Measurements from ENCODE around the gene CDON. TPM values are rescaled to one million over a fixed set of nuclear protein-coding genes. Genes with fewer than 3 reads are reported as not detected.
"Not testable (repeated sequence)": the region's sequence is repeated elsewhere in the genome, so short reads cannot be mapped to it uniquely, and the experiment has no call there.

CDON gene
- total RNA-seq, 1 donor from 2014 or later = 29.4 TPM

DNA sequence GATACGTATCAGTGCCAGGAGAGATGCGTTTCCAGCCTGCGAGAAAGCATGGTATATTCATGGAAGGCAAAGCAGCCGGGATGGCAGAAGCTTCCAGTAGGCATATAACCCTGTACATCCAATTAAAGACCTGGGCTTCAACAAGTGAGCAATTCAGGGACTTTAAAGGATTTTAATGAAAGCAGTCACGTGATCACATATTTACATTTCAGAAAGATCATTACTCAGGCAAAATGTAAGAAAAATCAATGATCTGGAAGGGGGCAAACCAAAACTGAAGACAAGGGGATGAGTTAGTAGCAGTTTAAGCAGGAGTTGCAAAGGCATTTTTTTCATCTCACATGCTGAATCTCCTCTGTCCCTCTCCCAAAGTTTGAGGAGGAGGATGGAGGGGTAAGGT is 7.8 kb downstream of the CDON start:
- intact Hi-C loops (cut with DNase I) = no loop called here
- DNase-seq (ENCODE audit: low spot score) = no peak

DNA sequence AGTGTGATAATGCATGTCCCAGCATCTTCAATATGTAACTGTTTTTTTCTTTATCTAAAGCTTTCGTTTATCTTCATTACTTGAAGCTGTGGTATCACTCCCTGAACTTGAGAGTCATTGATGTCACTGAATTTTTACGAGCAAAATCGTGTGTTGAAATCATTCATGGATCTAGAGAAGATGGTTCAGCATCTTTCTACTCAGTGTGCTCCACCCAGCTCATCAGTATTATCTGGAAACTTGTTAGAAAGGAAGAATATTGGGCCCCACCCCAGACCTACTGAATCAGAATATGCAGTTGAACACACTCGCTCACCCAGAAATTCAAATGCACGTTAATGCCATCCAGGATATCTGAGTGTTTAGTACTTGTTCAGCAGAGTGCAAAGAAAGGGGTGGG is 8.3 kb downstream of the CDON start:
- intact Hi-C loops (cut with DNase I) = no loop called here
- DNase-seq (ENCODE audit: low spot score) = no peak
- ATAC-seq = no peak

More for the DNA sequence above, 7.8 kb downstream of the CDON start:
- no peak for ATAC-seq

DNA sequence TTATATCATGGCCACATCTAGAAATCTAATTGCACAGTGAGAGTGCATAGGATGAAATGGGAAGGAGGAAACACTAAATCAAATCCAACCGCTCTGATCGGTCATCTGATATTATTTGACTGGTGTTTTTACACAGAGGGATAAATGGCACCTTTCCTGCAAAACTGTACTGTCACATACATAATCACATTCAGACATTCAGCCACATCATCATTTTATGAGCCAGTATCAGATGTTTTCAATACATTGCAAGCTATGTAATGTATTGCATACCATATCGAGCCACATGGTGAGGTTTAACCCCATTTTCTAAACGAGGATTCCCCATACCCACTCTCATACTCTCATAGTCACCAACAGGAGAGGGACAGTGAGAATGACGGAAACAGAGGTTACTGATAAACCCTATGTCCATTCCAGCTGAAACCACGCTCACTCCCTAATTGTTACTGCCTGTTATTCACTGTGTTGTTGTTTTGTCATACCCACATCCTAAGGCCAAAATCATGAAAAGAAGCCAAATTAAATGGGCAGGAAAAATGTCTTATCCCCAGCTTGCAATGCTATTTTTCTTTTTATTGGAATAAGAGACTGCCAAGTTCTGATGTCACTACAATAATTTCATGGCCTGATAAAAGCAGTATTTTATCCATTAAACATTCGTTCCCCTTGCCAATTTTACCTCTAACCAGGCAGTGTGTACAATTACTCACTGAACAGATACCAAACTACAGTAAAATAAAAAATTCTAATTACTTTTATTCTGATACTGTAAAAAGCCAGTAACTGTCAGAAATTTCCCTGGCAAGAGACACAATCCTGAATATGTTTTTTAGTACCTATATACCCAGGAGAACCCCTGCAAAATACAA is 9.0 kb downstream of the CDON start:
- ATAC-seq (no peak), DNase-seq (ENCODE audit: low spot score) (no peak)
- intact Hi-C loops (cut with DNase I) = no loop called here

DNA sequence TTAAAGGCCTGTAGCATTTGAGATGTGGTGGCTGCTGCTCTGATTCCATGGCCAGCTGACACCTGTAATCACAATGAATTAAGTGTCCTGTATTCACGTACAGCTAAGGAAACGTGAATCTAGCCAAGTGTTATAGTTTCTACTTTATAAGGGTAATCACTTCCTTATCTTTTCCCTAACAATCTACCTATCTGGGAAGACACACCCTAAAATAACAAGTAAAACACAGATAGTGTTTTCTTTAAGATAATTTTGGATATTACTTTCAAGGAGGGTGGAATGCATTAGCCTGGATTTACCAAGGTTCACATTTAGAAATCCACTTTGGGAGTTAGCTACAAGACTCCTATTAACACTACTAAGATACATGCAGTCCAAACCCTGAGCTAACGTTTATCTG is 11.5 kb downstream of the CDON start:
- intact Hi-C loops (cut with DNase I) = no loop called here
- no peak for ATAC-seq
- no peak for DNase-seq (ENCODE audit: low spot score)

DNA sequence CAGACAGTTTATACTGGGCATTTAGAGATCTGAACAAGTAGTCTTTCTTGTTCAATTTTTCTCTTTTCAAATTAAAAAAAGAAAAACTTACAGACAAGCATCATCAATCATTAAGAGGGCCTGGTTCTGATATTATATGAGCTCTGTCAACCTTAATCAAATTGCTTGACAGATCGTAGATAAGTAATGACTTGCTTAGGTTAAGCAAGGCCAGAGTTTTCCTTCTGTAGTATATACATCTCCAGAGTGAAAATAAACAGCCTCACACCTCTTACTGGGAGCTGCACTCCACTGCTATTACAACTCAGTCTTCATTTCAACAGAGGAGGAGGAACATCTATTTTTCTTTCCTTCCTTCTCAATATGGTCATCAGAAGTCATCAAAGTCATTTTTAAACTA is 13.5 kb downstream of the CDON start:
- intact Hi-C loops (cut with DNase I) = no loop called here
- DNase-seq (ENCODE audit: low spot score) (no peak), ATAC-seq (no peak)

DNA sequence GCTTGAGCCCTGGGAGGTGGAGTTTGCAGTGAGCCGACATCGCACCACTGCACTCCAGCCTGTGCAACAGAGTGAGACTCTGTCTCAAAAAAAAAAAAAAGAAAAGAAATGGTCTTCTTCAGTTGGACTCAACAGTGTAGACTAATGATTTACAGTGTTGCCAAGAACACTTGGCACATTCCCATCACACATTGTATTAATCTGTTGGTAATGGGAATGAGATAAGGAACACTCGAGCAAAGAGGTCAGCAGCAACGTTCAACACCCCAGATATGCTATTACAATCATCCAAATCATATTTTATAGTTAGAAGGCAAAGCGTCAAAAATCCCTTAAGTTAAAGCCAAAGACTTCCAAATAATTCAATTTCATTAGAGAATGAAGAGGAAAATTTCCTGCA is 14.5 kb downstream of the CDON start:
- intact Hi-C loops (cut with DNase I) = no loop called here
- no peak for DNase-seq (ENCODE audit: low spot score)
- peak; percentile 49 for ATAC-seq

DNA sequence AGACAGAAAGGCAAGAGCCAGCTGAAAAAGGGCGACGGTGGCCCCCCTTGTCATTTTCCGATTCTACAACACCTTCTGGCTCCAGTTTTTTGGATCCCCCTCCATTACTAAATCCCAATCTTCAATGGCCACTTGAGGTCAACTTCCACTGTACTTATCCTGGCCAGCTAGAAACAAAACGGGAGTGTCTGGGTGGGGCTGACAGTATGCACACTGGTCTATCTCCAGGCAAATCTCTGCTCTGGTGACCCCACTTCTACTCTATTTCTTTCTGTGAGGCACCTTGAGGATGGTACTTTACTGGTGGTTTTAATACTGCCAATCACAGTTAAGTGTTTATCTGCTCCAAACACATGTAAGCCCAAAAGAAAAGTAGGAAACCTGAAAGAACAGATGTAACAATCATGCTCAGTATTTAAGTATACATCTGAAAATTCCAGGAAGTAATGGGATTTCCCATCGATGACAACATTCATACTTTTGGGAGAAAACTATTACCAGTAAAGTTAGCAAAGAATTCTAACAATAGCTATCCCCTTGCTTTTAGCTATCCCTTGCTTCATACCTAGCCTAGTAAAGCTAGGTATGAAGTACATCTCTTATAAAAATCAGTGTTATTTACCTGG is 16.0 kb downstream of the CDON start:
- intact Hi-C loops (cut with DNase I) = no loop called here
- no peak for ATAC-seq
- DNase-seq (ENCODE audit: low spot score) = no peak

DNA sequence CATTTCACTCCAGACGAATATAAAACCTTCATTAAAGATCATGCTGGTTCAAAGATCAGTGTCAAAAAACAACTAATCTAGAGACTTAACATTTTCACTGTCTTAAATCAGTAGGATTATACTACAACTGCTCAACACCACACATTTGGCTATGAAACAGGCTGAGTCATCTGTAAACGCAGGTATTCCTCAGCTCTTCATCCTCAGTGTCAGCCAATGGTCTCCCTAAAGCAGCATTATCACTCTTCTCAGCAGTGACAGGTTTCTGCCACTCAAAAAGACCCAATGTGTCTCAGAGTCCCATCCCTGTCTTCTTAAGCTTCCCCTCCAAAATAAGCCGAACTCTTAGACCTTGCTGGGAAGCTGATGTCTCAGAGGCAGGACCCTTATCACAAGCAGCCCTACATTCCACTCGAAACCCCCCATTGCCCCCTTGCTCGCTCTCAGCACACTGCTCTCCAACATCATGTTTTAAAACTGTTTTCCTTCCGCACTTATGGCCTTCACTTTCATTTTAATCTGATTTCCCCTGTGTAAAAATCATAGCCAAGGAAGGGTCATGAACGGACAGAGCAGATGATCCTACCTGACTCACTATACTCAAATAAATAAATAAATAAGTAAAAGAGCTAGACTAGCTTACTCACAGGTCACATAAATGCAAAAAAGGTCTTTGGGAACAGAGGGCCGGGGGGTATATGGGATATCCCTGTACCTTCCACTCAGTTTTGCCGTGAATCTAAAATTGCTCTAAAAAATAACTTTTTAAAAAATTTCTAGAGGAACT is 23.0 kb downstream of the CDON start:
- ATAC-seq (peak; percentile 42), DNase-seq (ENCODE audit: low spot score) (no peak)
- intact Hi-C loops (cut with DNase I) = no loop called here

DNA sequence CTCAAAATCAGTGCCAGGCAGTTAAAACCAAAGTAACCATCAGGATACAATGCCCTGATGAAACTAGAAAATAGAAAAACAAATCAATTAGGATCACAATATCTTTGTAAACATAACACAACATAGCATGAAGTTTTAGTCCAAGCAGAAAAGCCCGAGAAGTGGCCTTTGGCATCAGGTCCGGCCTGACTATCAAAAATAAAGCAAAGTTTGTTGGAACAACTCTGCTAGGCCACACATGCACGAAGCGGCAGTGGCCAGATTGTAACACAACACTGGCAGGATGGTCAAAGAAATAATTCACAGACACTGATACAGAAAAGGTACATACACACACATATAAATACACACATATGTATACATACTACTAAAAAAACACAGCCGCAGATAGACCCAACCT is 26.9 kb downstream of the CDON start:
- intact Hi-C loops (cut with DNase I) = no loop called here
- ATAC-seq (no peak), DNase-seq (ENCODE audit: low spot score) (no peak)

DNA sequence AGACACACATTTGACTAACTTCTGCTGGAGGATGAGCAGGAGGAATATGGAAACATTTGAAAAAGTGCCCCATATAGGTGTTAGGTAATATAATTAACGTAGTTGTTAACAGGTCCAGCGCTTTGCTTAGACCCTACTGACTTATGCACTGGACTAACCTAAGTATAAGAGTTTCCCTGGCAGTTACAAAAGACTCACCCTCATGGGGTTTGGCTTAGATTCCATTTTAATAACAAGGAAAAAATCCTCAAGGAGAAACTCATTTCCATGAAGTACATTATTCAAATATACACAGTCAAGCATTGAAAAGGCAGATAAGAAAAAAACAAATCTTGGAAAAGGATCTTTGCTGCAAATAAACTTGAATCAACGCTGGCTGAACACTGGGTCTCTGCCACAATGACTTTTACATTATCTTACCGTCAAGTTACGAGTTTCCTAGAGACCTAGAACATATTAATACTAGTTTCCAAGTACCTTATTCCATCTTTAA is 27.7 kb downstream of the CDON start:
- no peak for ATAC-seq
- DNase-seq (ENCODE audit: low spot score) = no peak
- intact Hi-C loops (cut with DNase I) = no loop called here

DNA sequence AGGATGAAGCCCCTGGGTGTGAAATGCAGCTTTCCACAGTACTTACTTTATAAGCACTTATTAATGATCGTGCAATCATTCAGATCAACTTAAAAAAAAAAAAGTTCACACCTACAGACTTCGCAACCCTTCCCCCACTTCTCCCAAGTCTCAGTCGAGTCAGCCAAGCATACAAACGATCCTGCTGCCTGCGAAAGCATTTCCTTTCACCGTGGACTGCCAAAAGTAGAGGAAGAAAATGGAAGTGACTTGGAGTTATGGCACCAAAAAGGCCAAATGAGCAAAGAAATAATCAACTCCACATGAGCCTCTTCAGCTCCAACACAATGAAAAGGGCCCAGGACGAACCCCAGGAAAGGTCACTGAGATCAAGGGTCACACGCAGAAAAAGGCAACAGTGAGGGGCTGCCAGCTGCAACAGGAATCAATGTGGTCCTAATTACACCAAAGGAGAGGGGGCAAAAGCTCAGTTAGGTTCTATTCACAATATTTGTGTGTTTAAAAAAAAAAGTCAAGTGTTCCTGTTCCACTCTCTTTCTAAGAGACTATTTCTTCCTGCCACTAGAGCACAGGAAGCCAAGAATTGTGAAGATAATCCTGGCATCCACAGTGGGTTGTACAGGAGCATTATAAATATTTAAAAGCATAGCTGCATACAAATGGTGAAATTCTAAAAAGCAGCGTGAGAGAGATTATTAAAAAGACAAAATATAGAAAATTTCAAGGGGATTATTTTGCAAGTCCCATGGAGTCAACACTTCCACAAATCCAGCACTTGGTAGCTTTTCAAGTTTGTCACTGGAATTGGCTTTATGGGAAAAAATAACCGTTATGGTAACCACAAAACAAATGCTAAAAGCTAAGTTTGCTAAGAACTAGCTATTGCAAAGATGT is 28.4 kb downstream of the CDON start:
- intact Hi-C loops (cut with DNase I) = no loop called here
- DNase-seq (ENCODE audit: low spot score) (no peak), ATAC-seq (peak; percentile 69)

DNA sequence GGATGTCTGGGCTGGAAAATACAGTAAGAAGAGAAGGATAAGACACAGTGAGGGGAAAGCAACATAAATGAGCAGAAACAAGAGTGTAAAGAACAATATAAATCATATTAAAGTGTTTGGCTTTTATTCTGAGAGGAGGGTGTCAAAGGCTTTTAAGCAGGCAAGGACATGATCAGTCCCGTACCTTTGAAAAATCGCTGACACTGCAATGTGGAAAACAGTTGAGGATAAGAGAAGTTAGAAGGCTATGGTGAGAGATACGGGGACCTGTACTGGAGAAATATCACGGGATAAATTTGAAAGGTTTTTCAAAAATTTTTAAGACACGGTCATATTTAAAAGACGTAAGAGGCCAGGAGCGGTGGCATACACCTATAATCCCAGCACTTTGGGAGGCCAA is 30.3 kb downstream of the CDON start:
- intact Hi-C loops (cut with DNase I) = no loop called here
- DNase-seq (ENCODE audit: low spot score) (no peak), ATAC-seq (no peak)

DNA sequence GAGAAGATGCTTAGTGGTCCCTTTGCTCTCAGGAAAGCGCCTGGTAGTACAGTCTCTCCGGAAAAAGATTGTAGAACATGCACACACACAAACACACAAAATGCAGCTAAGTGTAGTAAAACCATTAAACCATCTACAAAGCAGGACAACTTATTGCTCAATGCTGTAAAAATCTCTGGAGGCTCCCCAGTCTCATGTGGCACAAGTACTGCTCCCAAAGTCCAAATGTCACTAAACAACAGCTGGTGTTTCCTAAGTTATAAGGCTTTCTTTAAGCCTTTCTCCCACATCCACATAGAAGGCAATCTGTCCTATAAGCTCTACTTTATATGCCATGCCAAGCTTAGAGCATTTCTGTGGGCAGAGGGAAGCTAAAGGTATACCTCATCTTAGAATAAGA is 32.9 kb downstream of the CDON start:
- intact Hi-C loops (cut with DNase I) = no loop called here
- no peak for ATAC-seq
- no peak for DNase-seq (ENCODE audit: low spot score)

DNA sequence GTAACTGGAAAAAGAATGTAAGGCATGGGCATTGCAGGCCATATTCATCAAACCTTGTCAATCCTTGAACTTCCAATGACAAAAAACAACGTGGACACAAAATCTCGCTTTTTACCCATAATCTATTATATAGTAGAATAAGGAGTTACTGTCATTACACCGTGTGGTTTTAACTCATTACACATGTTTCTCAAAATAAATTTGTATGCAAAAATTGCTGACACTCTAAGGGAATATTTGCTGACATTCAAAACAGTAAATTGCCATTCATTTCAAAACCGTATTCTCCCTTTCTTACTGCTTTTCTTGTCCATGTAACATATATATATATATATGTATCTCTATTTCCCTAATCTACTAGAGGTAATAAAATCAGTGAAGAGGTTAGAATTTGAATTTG is 33.4 kb downstream of the CDON start:
- no peak for ATAC-seq
- no peak for DNase-seq (ENCODE audit: low spot score)
- intact Hi-C loops (cut with DNase I) = no loop called here

DNA sequence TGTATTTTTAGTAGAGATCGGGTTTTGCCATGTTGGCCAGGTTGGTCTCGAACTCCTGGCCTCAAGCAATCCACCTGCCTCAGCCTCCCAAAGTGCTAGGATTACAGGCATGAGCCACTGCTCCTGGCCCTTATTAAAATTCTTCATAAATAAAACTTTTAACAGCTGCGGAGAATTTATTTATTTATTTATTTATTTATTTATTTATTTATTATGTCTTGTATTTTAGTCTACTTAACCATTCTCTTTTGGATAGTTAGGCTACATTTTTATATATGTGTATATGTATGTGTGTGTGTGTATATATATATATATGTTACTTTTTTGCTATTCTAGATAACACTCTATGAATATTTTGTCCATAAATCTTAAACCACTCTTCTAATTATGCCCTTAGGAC is 34.1 kb downstream of the CDON start:
- ATAC-seq; intact Hi-C loops (cut with DNase I); DNase-seq (ENCODE audit: low spot score): not testable (repeated sequence)

DNA sequence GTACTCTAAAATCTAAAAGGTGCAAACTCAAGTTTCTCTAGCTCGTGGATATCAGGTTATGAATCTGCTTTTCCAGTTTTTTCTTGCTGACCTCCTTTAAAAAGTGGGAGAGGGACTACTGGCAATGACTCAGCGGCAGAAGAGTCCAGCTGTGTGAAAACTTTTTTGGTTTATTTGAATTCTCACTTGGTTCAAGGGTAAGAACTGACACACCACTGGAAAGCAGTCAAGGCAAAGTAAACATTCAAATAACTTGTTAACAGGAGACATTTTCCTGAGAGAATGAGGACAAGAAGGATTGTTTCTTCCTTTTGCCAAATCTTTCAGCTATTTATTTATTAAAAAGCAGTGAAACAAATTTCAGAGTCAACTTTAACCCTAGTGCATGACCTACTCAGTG is 36.1 kb downstream of the CDON start:
- DNase-seq (ENCODE audit: low spot score) = no peak
- no peak for ATAC-seq
- intact Hi-C loops (cut with DNase I) = no loop called here

DNA sequence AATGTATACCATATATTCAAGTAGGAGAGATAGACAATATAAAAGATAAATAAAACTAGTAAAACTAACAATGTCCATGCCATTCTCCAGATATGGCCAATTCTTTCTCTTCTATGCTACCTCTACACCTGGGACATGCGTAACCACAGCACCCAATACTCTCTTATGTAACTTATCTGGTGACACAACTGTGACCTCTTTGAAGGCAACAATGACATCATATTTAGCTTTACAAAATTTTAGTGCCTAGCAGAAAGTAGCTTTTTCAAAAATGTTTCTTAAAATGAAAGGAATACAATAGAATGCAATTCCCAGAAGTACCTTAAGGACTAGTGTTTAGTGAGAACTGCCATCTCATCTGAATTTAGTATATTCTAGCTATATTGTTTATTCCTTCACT is 36.8 kb downstream of the CDON start:
- intact Hi-C loops (cut with DNase I) = no loop called here
- no peak for DNase-seq (ENCODE audit: low spot score)
- ATAC-seq = no peak

DNA sequence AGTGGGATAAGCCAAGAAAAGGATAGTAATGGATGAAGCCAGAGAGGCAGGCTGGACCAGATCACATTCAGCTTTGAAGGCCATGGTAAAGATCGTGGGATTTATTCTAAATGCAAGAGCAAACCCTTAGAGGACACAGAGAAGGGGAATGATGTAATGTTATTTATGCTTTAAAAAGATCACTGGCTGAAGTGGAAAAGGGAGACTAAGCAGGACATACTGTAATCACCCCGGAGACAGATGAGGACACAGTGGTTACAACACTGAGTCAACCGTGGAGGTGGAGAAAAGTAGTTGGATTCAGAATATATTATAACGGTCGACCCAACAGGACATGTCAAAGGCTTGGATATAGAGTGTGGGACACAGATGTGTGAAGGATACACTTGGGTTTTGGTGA is 38.5 kb downstream of the CDON start:
- DNase-seq (ENCODE audit: low spot score) (no peak), ATAC-seq (peak; percentile 67)
- intact Hi-C loops (cut with DNase I) = no loop called here

DNA sequence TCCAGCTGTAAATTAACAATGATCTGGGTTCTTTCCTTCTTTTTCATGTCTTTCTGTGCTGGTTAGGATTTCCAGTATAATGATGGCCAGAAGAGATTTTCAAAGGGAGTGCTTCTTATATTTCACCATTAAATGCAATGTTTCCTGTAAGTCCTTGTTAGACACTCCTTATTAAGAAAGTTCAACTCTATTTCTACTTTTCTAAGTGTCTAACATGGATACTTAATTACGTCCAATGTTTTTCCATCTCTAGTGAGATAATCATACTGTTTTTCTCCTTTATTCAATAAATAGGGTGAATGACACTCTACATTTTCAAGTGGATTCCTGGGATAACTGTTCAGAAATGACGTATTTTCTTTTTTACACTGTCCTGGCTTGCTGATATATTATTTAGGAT is 49.8 kb downstream of the CDON start:
- ATAC-seq (no peak), DNase-seq (ENCODE audit: low spot score) (no peak)
- intact Hi-C loops (cut with DNase I) = no loop called here

Data from sciatic nerve (tissue), 2 donors.